Measurements from ENCODE around the gene DOCK7. TPM values are rescaled to one million over a fixed set of nuclear protein-coding genes. Genes with fewer than 3 reads are reported as not detected.

Gene DOCK7, protein sequence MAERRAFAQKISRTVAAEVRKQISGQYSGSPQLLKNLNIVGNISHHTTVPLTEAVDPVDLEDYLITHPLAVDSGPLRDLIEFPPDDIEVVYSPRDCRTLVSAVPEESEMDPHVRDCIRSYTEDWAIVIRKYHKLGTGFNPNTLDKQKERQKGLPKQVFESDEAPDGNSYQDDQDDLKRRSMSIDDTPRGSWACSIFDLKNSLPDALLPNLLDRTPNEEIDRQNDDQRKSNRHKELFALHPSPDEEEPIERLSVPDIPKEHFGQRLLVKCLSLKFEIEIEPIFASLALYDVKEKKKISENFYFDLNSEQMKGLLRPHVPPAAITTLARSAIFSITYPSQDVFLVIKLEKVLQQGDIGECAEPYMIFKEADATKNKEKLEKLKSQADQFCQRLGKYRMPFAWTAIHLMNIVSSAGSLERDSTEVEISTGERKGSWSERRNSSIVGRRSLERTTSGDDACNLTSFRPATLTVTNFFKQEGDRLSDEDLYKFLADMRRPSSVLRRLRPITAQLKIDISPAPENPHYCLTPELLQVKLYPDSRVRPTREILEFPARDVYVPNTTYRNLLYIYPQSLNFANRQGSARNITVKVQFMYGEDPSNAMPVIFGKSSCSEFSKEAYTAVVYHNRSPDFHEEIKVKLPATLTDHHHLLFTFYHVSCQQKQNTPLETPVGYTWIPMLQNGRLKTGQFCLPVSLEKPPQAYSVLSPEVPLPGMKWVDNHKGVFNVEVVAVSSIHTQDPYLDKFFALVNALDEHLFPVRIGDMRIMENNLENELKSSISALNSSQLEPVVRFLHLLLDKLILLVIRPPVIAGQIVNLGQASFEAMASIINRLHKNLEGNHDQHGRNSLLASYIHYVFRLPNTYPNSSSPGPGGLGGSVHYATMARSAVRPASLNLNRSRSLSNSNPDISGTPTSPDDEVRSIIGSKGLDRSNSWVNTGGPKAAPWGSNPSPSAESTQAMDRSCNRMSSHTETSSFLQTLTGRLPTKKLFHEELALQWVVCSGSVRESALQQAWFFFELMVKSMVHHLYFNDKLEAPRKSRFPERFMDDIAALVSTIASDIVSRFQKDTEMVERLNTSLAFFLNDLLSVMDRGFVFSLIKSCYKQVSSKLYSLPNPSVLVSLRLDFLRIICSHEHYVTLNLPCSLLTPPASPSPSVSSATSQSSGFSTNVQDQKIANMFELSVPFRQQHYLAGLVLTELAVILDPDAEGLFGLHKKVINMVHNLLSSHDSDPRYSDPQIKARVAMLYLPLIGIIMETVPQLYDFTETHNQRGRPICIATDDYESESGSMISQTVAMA (N-terminal part only)
- total RNA-seq (10 to 100 TPM; 17.4 to 20.8 TPM), polyA plus RNA-seq (1 to 10 TPM; 4.3 to 4.5 TPM)

DNA sequence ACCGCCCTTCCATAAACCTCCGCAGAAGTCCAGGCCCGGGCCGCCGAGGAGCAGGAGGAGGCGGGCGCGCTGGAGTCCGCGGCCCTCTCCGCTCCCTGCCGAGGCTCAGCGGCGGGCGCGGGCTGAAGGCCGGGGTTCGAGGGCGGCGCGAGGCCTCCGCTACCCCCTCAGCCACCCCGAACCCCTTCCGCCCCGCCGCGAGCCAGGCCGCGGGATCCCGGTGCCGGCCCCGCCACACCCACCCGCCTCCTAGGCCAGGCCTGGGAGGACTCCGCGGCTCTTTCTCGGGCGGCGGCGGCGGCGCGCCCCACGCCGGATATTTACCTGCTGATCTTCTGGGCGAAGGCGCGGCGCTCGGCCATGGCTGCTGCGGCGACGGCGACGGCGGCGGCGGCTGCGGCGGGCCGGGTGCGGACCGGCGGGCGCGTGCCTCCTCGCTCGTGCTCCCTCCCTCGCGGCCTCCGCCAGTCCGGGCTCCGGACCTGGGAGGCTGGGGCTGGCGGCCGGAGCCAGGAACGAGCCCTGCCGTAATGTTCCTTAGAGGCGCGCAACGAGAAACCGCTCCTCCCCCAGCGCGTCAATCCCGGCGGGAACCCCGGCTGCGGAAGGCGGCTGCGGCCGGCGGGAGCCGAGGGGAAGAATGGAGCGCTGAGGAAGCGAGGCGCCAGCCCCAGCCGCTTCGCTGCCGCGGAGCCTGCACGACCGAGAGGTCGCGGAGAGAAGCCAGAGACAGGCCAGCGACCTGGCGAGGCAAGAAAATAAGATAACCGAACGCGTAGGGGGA lies at the start of gene DOCK7:
TSS of gene DOCK7 (minus strand) at position 484 of the 784 bp plus-strand sequence. CDS start at position 362, 122 bp downstream.
- Histone ChIP-seq H3K27me3 (ENCODE audit: insufficient read depth, low read length) (no peaks in the 10 kb centered on the region), H3K4me1 (ENCODE audit: insufficient read depth, low read length) (peaks cover 6% of the 10 kb centered on the region), H3K27ac (ENCODE audit: low read depth, low read length) (peak within 1 kb of the TSS; percentile 38), H3K9me3 (ENCODE audit: control insufficient read depth in 1 of 2, low read length in 2 of 2) (no peaks in the 10 kb centered on the region), H3K4me3 (ENCODE audit: low read length in 2 of 2) (peak within 1 kb of the TSS; percentile 50 to 79), H3K36me3 (ENCODE audit: insufficient read depth, low read length) (no peaks in the 10 kb centered on the region)
- Mint-ChIP-seq H3K36me3 (peaks cover 0 to 7% of the 10 kb centered on the region in 2 donors), H3K4me1 (peaks cover 20 to 37% (median 27%) of the 10 kb centered on the region in 4 donors), H3K4me3 (peak within 1 kb of the TSS; percentile 95 to 98 (median 96)), H3K27ac (peak within 1 kb of the TSS; percentile 90 to 96 (median 94)), H3K9me3 (no peaks in the 10 kb centered on the region), H3K27me3 (peaks cover 0 to 2% of the 10 kb centered on the region in 2 donors)
- ChIA-PET POLR2A (ENCODE audit: partially characterized antibody) (interaction anchor here (1.4 to 2.4 kb wide), 2 partner anchors 11 to 252 kb away, joined by 3 to 11 read pairs; partner anchors contain the start of gene USP1), CTCF (ENCODE audit: partially characterized antibody) (interaction anchor here (1.0 to 1.2 kb wide), 3 partner anchors 40 to 252 kb away, joined by 3 read pairs; no protein-coding TSS in a partner anchor)
- peak; percentile 50 to 61 (median 57) for DNase-seq
- intact Hi-C loops (cut with micrococcal nuclease), result loop anchor here (1.0 to 5.0 kb wide), 3 partner anchors 95 to 904 kb away; partner anchors contain the start of genes PGM1 and USP1

DNA sequence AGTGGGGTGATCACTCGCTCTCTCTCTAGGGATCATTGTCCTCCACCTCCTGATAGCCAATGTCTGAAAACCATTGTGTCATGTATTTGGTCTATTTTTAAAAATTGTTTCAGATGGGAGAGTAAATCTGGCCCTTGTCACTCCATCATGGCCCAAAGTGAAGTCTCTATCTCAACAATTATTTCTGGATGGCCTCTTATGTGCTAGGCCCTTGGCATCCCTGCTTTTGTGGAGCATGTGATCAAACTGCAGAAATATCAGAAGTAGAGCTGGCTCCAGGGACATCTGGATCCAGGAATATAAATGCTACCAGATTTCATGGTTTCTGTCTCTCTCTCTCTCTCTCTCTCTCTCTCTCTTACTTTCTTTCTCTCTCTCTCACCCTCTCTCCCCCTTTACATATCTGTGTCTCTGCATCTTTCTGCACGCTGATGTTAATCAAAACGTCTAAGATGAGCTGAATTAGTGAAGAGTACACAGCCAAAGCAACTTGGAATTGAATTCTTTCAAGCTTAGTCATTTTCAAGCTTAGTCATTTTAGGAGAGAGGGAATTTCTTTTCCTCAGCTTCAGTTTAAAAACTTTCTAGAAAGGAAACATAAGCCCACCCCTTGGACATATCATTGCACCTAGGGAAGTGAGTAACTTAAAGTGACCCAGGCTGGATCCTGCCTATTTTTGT lies 47.4 kb upstream of the DOCK7 start:
- no peaks in the 10 kb centered on the region for H3K4me1 ChIP-seq (ENCODE audit: insufficient read depth, low read length)
- H3K9me3 ChIP-seq (ENCODE audit: control insufficient read depth in 1 of 2, low read length in 2 of 2), result no peaks in the 10 kb centered on the region
- intact Hi-C loops (cut with micrococcal nuclease), result no loop called here
- no peak for DNase-seq
- H3K27ac ChIP-seq (ENCODE audit: low read depth, low read length), result no peak overlapping the region
- Mint-ChIP-seq H3K27me3 (peaks cover 5 to 11% of the 10 kb centered on the region in 2 donors), H3K9me3 (peaks cover 0 to 2% (median 0%) of the 10 kb centered on the region in 8 donors), H3K36me3 (no peaks in the 10 kb centered on the region), H3K27ac (no peak overlapping the region), H3K4me1 (no peaks in the 10 kb centered on the region), H3K4me3 (no peak overlapping the region)
- no peaks in the 10 kb centered on the region for H3K27me3 ChIP-seq (ENCODE audit: insufficient read depth, low read length)
- no peaks in the 10 kb centered on the region for H3K36me3 ChIP-seq (ENCODE audit: insufficient read depth, low read length)
- ChIA-PET CTCF (ENCODE audit: partially characterized antibody) (interaction anchor here (2.9 kb wide), 1 partner anchor 11 kb away, joined by 11 read pairs; no protein-coding TSS in a partner anchor), POLR2A (ENCODE audit: partially characterized antibody) (no interaction called here)
- H3K4me3 ChIP-seq (ENCODE audit: low read length in 2 of 2), result no peak overlapping the region

DNA sequence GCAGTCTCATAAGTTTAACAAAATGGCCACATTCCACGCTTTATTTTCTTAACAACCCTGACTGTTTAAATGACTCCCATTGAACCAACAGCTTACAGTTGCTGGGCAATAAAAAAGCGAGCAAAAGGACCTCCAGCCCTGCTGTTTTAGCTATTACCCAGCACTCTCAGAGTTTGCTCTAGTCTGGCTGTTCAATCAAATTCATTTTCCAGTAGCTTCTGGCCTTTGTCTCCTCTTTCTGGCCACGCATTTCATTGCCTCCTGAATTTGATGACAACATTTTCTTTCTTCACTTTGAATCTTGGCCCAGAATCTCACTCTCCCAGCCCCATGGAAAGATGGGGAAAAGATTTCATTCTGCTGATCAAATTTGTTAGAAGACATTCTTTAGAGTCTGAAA lies 44.1 kb upstream of the DOCK7 start:
- ChIA-PET POLR2A (ENCODE audit: partially characterized antibody) (no interaction called here), CTCF (ENCODE audit: partially characterized antibody) (interaction anchor here (1.0 kb wide), 1 partner anchor 14 kb away, joined by 5 read pairs; no protein-coding TSS in a partner anchor)
- H3K36me3 Mint-ChIP-seq, result no peaks in the 10 kb centered on the region
- H3K27ac Mint-ChIP-seq, result no peak overlapping the region
- no peak for DNase-seq
- peaks cover 4 to 7% of the 10 kb centered on the region in 2 donors for H3K27me3 Mint-ChIP-seq
- intact Hi-C loops (cut with micrococcal nuclease), result no loop called here
- H3K27me3 ChIP-seq (ENCODE audit: insufficient read depth, low read length), result no peaks in the 10 kb centered on the region
- H3K4me3 Mint-ChIP-seq, result no peak overlapping the region
- H3K4me1 Mint-ChIP-seq, result no peaks in the 10 kb centered on the region
- no peaks in the 10 kb centered on the region for H3K4me1 ChIP-seq (ENCODE audit: insufficient read depth, low read length)
- no peak overlapping the region for H3K27ac ChIP-seq (ENCODE audit: low read depth, low read length)
- no peaks in the 10 kb centered on the region for H3K36me3 ChIP-seq (ENCODE audit: insufficient read depth, low read length)
- H3K4me3 ChIP-seq (ENCODE audit: low read length in 2 of 2), result no peak overlapping the region
- H3K9me3 ChIP-seq (ENCODE audit: control insufficient read depth in 1 of 2, low read length in 2 of 2), result no peaks in the 10 kb centered on the region
- H3K9me3 Mint-ChIP-seq, result peaks cover 0 to 4% (median 0%) of the 10 kb centered on the region in 8 donors

DNA sequence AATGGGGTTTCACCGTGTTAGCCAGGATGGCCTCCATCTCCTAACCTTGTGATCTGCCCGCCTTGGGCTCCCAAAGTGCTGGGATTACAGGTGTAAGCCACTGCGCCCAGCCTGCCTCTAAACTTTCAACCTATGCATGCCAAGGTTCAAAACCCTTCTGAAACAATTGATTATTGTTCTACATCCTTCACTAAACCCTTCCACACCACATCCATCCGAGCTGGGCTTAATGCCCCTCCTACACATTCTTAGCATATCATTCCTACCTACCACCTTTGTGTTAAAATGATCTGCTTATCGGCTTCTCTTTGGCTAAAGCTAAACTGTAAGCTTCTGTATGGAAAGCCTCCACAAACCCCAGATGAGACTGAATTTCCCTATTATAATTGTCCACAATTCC lies 40.8 kb upstream of the DOCK7 start:
- H3K9me3 Mint-ChIP-seq, result peaks cover 0 to 2% (median 0%) of the 10 kb centered on the region in 8 donors
- ChIA-PET CTCF (ENCODE audit: partially characterized antibody) (no interaction called here), POLR2A (ENCODE audit: partially characterized antibody) (no interaction called here)
- H3K27me3 Mint-ChIP-seq, result peaks cover 4 to 5% of the 10 kb centered on the region in 2 donors
- Histone ChIP-seq H3K9me3 (ENCODE audit: control insufficient read depth in 1 of 2, low read length in 2 of 2) (no peaks in the 10 kb centered on the region), H3K36me3 (ENCODE audit: insufficient read depth, low read length) (no peaks in the 10 kb centered on the region), H3K4me1 (ENCODE audit: insufficient read depth, low read length) (peaks cover 3% of the 10 kb centered on the region), H3K27me3 (ENCODE audit: insufficient read depth, low read length) (no peaks in the 10 kb centered on the region), H3K27ac (ENCODE audit: low read depth, low read length) (no peak overlapping the region), H3K4me3 (ENCODE audit: low read length in 2 of 2) (no peak overlapping the region)
- H3K4me3 Mint-ChIP-seq, result no peak overlapping the region
- intact Hi-C loops (cut with micrococcal nuclease), result no loop called here
- no peak for DNase-seq
- peaks cover 4 to 6% (median 5%) of the 10 kb centered on the region in 4 donors for H3K4me1 Mint-ChIP-seq
- H3K27ac Mint-ChIP-seq, result no peak overlapping the region
- H3K36me3 Mint-ChIP-seq, result no peaks in the 10 kb centered on the region

DNA sequence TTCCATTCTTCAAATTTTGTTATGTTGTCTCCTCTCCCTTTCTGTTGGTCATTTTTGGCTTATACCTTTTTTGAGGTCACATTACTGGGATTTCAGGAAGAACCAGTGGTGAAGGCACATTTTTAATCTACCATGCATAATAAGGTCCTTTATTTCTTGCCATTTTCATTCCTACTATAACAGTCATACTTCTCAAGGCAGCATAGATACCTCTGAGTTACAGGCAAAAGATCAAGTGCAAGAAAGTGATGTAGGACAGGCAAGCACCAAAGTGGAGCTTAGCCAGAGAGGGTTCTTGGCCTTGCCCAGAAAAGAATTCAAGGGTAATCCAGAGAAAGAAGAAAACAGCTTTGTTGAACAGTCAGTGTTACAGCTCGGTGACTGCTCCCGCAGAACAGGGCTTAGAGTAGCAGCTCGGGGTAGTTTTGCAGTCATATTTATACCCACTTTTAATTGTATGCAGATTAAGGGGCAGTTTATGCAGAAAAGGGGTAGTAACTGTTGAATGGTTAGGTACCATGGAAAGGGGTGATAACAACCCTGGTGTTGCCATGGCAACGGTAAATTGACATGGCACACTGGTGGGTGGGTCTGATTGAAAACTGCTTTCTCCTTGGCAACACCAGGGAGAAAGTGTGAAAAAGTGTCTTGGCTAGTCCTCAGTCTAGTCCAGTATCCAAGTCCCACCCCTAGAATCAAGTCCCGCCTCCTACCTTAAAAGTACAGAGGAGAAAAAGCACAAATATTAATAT lies 39.6 kb upstream of the DOCK7 start:
- DNase-seq, result no peak
- Mint-ChIP-seq H3K36me3 (no peaks in the 10 kb centered on the region), H3K4me1 (peaks cover 4 to 6% (median 5%) of the 10 kb centered on the region in 4 donors), H3K9me3 (peaks cover 0 to 2% (median 0%) of the 10 kb centered on the region in 8 donors), H3K27ac (no peak overlapping the region), H3K27me3 (peaks cover 4 to 5% of the 10 kb centered on the region in 2 donors), H3K4me3 (no peak overlapping the region)
- no peak overlapping the region for H3K27ac ChIP-seq (ENCODE audit: low read depth, low read length)
- no peaks in the 10 kb centered on the region for H3K9me3 ChIP-seq (ENCODE audit: control insufficient read depth in 1 of 2, low read length in 2 of 2)
- H3K4me1 ChIP-seq (ENCODE audit: insufficient read depth, low read length), result peaks cover 3% of the 10 kb centered on the region
- no peaks in the 10 kb centered on the region for H3K36me3 ChIP-seq (ENCODE audit: insufficient read depth, low read length)
- ChIA-PET POLR2A (ENCODE audit: partially characterized antibody) (no interaction called here), CTCF (ENCODE audit: partially characterized antibody) (interaction anchor here (0.9 to 1.2 kb wide), 2 partner anchors 16 to 39 kb away, joined by 3 read pairs; no protein-coding TSS in a partner anchor)
- intact Hi-C loops (cut with micrococcal nuclease), result no loop called here
- no peaks in the 10 kb centered on the region for H3K27me3 ChIP-seq (ENCODE audit: insufficient read depth, low read length)
- no peak overlapping the region for H3K4me3 ChIP-seq (ENCODE audit: low read length in 2 of 2)

All from CD4-positive, alpha-beta memory T cell (primary cell).